GM11168 (cell line): ENCODE data around the gene PRSS38.

Source experiments
- in situ Hi-C: fragments of 300-500 bp; cut with MboI; formaldehyde crosslinking; loops from one replicate; pipeline ENCODE4 v1.12.0; 2022; ENCODE audit warnings: low sequenced_read_pairs; ENCODE audit not compliant: unreplicated experiment

PRSS38 gene

GRCh38 chr1:227815468-227816409 lies at the start of gene PRSS38:
Gene PRSS38, plus strand, starts transcription at chr1:227815675. Its CDS starts 42 bp downstream, at chr1:227815717.
- in situ Hi-C loops, result no loop called here

- in situ Hi-C loops, result loop anchor here (25.0 kb wide), 1 partner anchor 171 kb away; the partner anchor contains the start of gene WNT9A
These were observed 49.4 kb upstream of the PRSS38 start for GRCh38 chr1:227766015-227766634.

GRCh38 chr1:227766653-227767277 lies 48.7 kb upstream of the PRSS38 start:
- in situ Hi-C loops, result loop anchor here (25.0 kb wide), 1 partner anchor 171 kb away; the partner anchor contains the start of gene WNT9A

GRCh38 chr1:227767401-227768124 lies 47.9 kb upstream of the PRSS38 start:
- in situ Hi-C loops, result loop anchor here (25.0 kb wide), 1 partner anchor 170 kb away; the partner anchor contains the start of gene WNT9A

- in situ Hi-C loops, result loop anchor here (25.0 kb wide), 1 partner anchor 169 kb away; the partner anchor contains the start of gene WNT9A
These were observed 47.4 kb upstream of the PRSS38 start for GRCh38 chr1:227768125-227768439.

GRCh38 chr1:227768640-227769039 lies 46.8 kb upstream of the PRSS38 start:
- in situ Hi-C loops, result loop anchor here (25.0 kb wide), 1 partner anchor 169 kb away; the partner anchor contains the start of gene WNT9A

- in situ Hi-C loops, result loop anchor here (25.0 kb wide), 1 partner anchor 168 kb away; the partner anchor contains the start of gene WNT9A
These were observed 46.2 kb upstream of the PRSS38 start for GRCh38 chr1:227769047-227769935.

GRCh38 chr1:227769936-227770494 lies 45.5 kb upstream of the PRSS38 start:
- in situ Hi-C loops, result loop anchor here (25.0 kb wide), 1 partner anchor 167 kb away; the partner anchor contains the start of gene WNT9A

- in situ Hi-C loops, result loop anchor here (25.0 kb wide), 1 partner anchor 166 kb away; the partner anchor contains the start of gene WNT9A
These were observed 44.7 kb upstream of the PRSS38 start for GRCh38 chr1:227770812-227771211.

GRCh38 chr1:227771326-227771725 lies 44.1 kb upstream of the PRSS38 start:
- in situ Hi-C loops, result loop anchor here (25.0 kb wide), 1 partner anchor 166 kb away; the partner anchor contains the start of gene WNT9A

- in situ Hi-C loops, result loop anchor here (25.0 kb wide), 1 partner anchor 166 kb away; the partner anchor contains the start of gene WNT9A
These were observed 43.7 kb upstream of the PRSS38 start for GRCh38 chr1:227771771-227772170.

GRCh38 chr1:227773558-227773957 lies 41.9 kb upstream of the PRSS38 start:
- in situ Hi-C loops, result loop anchor here (25.0 kb wide), 1 partner anchor 164 kb away; the partner anchor contains the start of gene WNT9A

- in situ Hi-C loops, result loop anchor here (25.0 kb wide), 1 partner anchor 163 kb away; the partner anchor contains the start of gene WNT9A
These were observed 41.3 kb upstream of the PRSS38 start for GRCh38 chr1:227774051-227774731.

- in situ Hi-C loops, result loop anchor here (25.0 kb wide), 1 partner anchor 162 kb away; the partner anchor contains the start of gene WNT9A
These were observed 40.4 kb upstream of the PRSS38 start for GRCh38 chr1:227774821-227775661.

GRCh38 chr1:227775841-227776240 lies 39.6 kb upstream of the PRSS38 start:
- in situ Hi-C loops, result no loop called here

GRCh38 chr1:227776331-227776771 lies 39.1 kb upstream of the PRSS38 start:
- in situ Hi-C loops, result no loop called here
